RPMI7951 (cell line): ENCODE results near the gene ERCC1. TPM values are rescaled to one million over a fixed set of nuclear protein-coding genes. Genes with fewer than 3 reads are reported as not detected.

Experiments
- DNase-seq: peaks from one replicate; pipeline ENCODE4 v3.0.0-alpha.2; 2012; ENCODE audit warnings: low read depth
- total RNA-seq: library from RNA; depleted of rRNA; stranded (reverse); fragments of >200 nt; shearing (Covaris generic); gene quantifications from 2 replicates; pipeline ENCODE4 v1.2.3, GENCODE V29; 2014; rRNA removed

ERCC1 gene
- total RNA-seq = 138 and 144 TPM in 2 replicates

- DNase-seq = peak; percentile 96
These were observed at the start of gene ERCC1 for GRCh38 chr19:45423589-45424190. ERCC1 (minus strand) TSS chr19:45423917; CDS start chr19:45423374, 543 bp downstream.

GRCh38 chr19:45473367-45473681, 49.6 kb upstream of the ERCC1 start:
- DNase-seq = no peak

DNA sequence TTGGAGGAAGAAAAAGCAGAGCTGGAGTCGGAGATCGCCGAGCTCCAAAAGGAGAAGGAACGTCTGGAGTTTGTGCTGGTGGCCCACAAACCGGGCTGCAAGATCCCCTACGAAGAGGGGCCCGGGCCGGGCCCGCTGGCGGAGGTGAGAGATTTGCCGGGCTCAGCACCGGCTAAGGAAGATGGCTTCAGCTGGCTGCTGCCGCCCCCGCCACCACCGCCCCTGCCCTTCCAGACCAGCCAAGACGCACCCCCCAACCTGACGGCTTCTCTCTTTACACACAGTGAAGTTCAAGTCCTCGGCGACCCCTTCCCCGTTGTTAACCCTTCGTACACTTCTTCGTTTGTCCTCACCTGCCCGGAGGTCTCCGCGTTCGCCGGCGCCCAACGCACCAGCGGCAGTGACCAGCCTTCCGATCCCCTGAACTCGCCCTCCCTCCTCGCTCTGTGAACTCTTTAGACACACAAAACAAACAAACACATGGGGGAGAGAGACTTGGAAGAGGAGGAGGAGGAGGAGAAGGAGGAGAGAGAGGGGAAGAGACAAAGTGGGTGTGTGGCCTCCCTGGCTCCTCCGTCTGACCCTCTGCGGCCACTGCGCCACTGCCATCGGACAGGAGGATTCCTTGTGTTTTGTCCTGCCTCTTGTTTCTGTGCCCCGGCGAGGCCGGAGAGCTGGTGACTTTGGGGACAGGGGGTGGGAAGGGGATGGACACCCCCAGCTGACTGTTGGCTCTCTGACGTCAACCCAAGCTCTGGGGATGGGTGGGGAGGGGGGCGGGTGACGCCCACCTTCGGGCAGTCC, 49.0 kb upstream of the ERCC1 start:
- no peak for DNase-seq

DNA sequence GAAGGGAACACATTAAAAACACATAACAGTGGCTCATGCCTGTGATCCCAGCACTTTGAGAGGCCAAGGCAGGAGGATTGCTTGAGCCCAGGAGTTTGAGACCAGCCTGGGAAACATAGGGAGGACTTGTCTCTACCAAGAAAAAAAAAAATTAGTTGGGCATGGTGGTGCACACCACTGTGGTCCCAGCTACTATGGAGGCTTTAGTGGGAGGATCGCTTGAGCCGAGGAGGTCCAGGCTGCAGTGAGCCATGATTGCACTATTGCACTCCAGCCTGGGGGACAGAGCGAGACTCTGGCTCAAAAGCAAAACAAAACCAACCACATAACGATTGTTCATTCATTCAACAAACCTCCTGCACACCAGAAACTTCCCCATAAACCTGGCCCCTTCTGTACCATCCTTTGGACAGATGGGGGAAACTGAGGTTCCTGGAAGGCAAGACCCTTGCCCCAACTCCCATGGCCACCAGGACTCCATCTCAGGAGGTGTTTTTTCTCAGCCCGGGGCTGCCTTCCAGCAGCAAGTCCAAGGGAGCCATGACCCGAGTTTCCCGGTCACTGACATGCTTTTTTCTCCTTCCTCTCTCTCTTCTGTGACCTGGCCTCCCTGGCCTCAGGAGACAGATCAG, 48.3 kb upstream of the ERCC1 start:
- DNase-seq = no peak

- DNase-seq = no peak
These were observed 47.6 kb upstream of the ERCC1 start for GRCh38 chr19:45471111-45471930.

- no peak for DNase-seq
These were observed 47.0 kb upstream of the ERCC1 start for GRCh38 chr19:45470762-45471081.

DNA sequence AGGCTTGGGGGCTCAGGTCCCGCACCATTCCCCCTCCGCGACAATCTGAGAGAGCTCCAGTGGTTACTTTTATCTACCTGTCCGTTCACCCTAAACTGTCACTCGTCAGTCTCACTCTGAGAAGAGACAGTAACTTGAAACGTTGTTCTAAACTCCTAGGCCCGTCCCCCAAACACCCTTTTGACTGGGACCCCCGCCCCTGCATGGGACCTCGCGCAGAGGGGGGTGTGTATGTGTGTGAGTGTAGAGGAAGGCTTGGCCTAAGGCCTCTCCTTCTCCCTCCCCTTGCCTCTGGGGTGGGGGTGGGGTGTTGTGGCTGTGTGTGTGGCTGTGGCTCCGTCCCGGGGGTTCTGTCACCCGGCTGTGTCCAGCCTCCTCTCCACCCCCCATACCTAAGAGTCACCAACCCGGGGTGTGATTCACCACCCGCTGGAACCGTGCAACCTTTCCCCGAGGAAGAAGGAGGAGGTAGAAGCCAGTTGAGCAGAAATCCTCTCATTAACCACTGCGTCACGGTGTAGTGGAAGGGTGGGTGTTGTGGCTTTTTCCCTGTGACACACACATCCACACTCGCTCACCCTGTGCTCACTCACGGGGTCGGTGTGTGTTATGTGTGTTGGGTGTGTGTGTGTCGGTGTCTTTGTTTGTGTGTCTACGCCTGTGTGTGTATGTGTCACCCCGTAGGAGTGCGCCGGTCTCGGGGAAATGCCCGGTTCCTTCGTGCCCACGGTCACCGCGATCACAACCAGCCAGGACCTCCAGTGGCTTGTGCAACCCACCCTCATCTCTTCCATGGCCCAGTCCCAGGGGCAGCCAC, 46.4 kb upstream of the ERCC1 start:
- DNase-seq = peak; percentile 79

GRCh38 chr19:45469132-45469944, 45.6 kb upstream of the ERCC1 start:
- DNase-seq = peak; percentile 94

DNA sequence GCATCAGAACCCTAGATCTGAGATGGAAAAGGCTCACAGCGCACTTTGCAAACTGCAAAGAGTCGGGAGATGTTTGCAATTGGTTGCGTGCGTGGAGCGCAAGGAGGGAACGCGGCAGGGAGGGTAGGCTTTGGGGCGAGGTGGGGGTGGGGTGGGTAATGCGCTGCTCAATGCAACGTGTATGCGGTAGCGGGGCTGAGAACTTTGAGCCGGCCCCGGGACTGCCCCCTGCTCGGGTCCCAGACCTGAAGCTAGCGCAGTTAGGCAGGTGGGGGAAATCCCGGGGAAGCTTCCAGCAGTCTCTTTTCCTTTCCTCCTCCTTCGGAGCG, 45.0 kb upstream of the ERCC1 start:
- DNase-seq = no peak

GRCh38 chr19:45468159-45468651, 44.5 kb upstream of the ERCC1 start:
- no peak for DNase-seq

GRCh38 chr19:45467456-45468158, 43.9 kb upstream of the ERCC1 start, which contains the start of gene FOSB:
FOSB (plus strand) TSS chr19:45467996; CDS start chr19:45468587, 591 bp downstream.
- DNase-seq = peak; percentile 95

GRCh38 chr19:45467115-45467455, 43.4 kb upstream of the ERCC1 start:
- DNase-seq = no peak

DNA sequence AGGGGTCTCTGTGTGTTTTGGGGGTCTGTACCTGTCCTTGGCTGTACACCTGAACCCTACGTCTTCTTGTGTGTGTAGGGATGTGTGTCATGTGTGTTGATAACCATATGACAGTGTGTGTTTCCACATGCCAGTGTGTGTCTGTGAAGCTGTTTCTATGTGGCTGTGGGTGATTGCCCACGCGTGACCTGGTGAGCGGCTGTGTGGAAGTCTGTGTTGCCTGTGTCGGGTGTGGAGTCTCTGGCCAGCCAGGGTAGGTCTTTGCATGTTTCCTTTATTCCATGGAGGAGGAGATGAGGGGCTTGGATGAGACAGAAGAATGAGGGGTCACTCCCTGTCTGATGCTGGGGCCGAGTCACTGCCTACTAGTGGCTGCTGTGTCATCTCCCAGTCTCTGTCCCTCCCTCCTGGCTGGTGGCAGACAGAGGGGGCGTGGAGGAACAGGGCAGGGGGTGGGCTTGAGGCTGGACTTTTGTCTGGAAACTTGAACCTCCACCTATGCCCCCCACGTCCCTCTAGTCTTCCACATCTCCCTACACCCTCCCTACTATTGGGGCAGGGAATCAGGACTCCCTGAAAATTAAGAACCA, 41.2 kb upstream of the ERCC1 start:
- no peak for DNase-seq

DNA sequence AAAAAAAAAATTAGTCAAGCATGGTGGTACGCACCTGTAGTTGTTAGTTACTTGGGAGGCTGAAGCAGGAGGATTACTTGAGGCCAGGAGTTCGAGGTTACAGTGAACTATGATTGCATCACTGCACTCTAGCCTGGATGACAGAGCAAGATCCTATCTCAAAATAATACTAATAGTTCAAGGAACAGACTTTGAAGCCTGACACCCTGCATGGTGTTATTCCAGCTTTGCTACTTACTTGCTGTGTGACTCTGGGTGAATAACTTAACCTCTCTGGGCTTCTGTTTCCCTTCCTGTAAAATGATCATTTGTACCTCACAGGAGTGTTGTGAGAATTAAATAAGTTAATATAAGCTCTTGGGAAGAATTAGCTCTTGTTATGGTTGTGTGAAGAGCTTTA, 40.6 kb upstream of the ERCC1 start:
- no peak for DNase-seq

- no peak for DNase-seq
These were observed 39.5 kb upstream of the ERCC1 start for GRCh38 chr19:45463241-45463640.

GRCh38 chr19:45462174-45462573, 38.5 kb upstream of the ERCC1 start:
- DNase-seq = no peak

GRCh38 chr19:45460807-45461347, 37.2 kb upstream of the ERCC1 start:
- no peak for DNase-seq

GRCh38 chr19:45457776-45458175, 34.1 kb upstream of the ERCC1 start:
- DNase-seq = no peak

- DNase-seq = no peak
These were observed 32.7 kb upstream of the ERCC1 start for GRCh38 chr19:45456500-45456815.
